HAP-1 (cell line): ENCODE data around the gene NRG3.

Source experiments
- DNase-seq, 2 experiments: peaks; one replicate each; pipeline ENCODE4 v3.0.0-alpha.2; 2016 to 2020; ENCODE audit warnings: low spot score in 2 of 2
- H3K27me3 ChIP-seq: fragments of 250-450 bp; sonication (Bioruptor Pico); 2 replicates; pipeline ENCODE4 v1.5.1; 2020; ENCODE audit warnings: low read depth, mild to moderate bottlenecking, moderate library complexity
- H3K36me3 ChIP-seq: fragments of 250-450 bp; sonication (Bioruptor Pico); replicated peaks from 2 replicates; pipeline ENCODE4 v1.5.1; 2020; ENCODE audit warnings: mild to moderate bottlenecking
- H3K4me1 ChIP-seq: fragments of 250-450 bp; sonication (Bioruptor Pico); 2 replicates; pipeline ENCODE4 v1.5.1; 2020; ENCODE audit warnings: mild to moderate bottlenecking
- H3K4me3 ChIP-seq: fragments of 250-450 bp; sonication (Bioruptor Pico); 2 replicates; pipeline ENCODE4 v1.5.1; 2020; ENCODE audit warnings: mild to moderate bottlenecking, moderate library complexity
- H3K9me3 ChIP-seq: fragments of 250-450 bp; sonication (Bioruptor Pico); 2 replicates; pipeline ENCODE4 v1.5.1; 2020; ENCODE audit warnings: mild to moderate bottlenecking, moderate library complexity
- in situ Hi-C: fragments of 300-500 bp; cut with MboI; formaldehyde crosslinking; loops from 3 replicates; pipeline ENCODE4 v1.14.3; 2020; ENCODE audit warnings: low sequenced_read_pairs, inconsistent platforms, mixed read lengths

NRG3 gene

DNA sequence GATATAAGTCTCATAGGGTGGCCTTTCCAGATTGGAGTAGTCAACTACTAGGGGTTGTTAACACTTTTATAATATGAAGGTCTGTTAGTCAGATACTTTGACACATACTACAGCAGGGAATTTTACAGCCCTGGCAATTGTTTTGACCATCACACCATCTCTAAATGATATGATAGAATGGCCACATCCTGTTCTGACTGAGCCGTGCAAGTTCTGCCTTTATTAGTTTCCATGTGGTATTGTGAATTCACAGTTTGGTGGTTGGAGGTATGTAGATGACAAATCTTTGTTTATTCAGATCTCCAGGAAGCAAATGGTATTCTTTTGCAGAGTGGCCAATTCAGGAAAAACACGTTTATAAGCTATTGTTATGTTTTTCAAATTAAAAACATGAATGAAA is 83.0 kb downstream of the NRG3 start:
- H3K36me3 ChIP-seq, result no peaks in the 10 kb centered on the region
- in situ Hi-C loops, result no loop called here
- no peaks in the 10 kb centered on the region; the same call in 1 of the 2 replicates for H3K9me3 ChIP-seq
- no peak for DNase-seq
- H3K27me3 ChIP-seq, result no peaks in the 10 kb centered on the region
- no peak overlapping the region for H3K4me3 ChIP-seq
- no peaks in the 10 kb centered on the region for H3K4me1 ChIP-seq

DNA sequence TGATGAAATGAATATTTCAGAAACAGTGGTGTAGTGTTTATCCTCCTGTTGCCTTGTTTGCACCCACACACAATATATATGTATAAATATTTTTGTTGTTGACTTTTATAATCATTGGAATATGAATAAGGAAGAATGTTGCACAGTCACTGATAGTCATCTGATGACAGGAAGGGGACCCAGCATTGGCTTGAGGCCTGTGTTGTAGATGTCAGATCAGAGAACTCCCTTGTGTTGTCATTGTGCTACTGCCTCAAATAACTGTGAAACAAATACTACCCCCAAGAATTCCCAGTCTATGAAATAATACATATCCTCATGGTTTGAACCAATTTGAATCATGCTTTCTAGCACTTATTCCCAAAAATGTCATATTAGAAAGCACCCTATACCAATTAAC is 84.0 kb downstream of the NRG3 start:
- no peaks in the 10 kb centered on the region for H3K4me1 ChIP-seq
- no peak for DNase-seq
- in situ Hi-C loops, result no loop called here
- no peaks in the 10 kb centered on the region for H3K36me3 ChIP-seq
- H3K9me3 ChIP-seq, result no peaks in the 10 kb centered on the region; the same call in 1 of the 2 replicates
- H3K27me3 ChIP-seq, result no peaks in the 10 kb centered on the region
- H3K4me3 ChIP-seq, result no peak overlapping the region

DNA sequence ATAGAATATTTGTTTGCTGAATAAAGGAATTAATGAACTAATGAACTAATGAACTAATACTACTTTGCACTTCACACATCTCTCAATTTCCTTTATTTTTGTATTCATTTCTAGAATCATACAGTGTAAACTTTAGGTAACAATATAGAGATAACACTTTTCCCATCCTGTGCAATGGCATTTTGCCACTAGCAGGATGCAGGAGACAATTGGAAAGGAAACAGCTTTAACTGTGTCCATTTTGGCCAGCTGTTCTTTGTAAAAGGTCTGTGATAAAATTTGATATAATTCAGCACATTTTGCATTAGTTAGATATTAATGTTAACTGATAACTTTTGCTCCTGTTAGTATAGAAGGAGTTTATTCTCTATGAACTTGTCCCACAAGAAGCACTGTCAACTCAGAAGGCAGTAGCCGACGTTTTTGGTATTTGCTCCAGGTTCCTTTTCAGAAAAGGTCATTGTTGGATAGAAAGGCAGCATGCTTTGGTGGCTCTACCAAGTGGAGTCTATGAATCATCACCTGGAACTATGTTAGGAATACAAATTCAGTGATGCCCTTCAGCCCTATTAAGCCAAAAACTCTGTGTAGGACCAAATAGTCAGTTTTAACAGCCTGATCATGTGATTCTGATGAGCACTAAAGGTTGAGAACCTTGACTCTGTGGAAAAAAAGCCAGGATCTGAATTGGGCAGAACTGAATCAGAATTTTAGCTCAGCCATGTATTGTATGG is 86.6 kb downstream of the NRG3 start:
- Histone ChIP-seq H3K36me3 (no peaks in the 10 kb centered on the region), H3K27me3 (no peaks in the 10 kb centered on the region), H3K4me1 (no peaks in the 10 kb centered on the region), H3K4me3 (no peak overlapping the region), H3K9me3 (no peaks in the 10 kb centered on the region; the same call in 1 of the 2 replicates)
- in situ Hi-C loops, result no loop called here
- no peak for DNase-seq

DNA sequence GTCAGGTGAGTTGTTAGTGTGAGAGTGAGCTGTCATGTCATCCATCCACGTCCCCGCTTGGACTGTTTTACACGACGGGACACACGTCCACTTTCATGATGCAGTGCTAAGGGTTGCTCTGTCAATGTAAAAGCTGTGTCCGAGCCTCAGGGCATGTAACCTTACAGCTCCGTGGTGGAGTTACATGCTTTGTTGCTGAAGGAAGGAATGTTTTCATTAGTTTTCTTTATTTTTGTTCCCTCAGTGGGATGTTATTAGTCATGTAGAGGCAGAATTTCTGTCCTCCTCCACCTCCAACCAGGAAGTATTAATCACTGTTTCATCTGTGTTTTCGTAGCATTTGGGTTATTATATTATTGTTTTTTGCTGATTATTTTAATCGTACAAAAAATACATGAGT is 88.6 kb downstream of the NRG3 start:
- H3K27me3 ChIP-seq, result no peaks in the 10 kb centered on the region
- no peaks in the 10 kb centered on the region for H3K9me3 ChIP-seq
- DNase-seq, result no peak
- no peaks in the 10 kb centered on the region for H3K36me3 ChIP-seq
- in situ Hi-C loops, result no loop called here
- no peaks in the 10 kb centered on the region for H3K4me1 ChIP-seq
- no peak overlapping the region for H3K4me3 ChIP-seq

DNA sequence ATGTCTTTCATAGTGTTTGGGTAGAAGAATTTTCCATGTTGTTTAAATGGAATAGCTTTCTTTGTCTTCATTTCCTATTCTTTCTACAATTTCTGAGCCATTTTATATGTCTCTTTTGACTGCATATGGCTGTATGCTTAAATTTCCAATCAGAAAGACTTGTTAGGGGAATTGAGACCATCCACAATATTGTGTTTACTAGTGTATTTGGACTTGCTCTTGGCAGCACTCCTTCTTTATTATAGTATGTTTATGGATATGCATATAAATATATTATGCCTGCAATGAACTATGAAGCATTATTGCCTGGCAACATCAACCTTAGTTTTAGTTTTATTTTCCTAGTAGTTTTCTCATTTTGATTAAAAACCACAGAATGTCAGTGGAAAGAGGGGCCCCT is 92.7 kb downstream of the NRG3 start:
- no peak for DNase-seq
- in situ Hi-C loops, result no loop called here
- no peaks in the 10 kb centered on the region for H3K4me1 ChIP-seq

DNA sequence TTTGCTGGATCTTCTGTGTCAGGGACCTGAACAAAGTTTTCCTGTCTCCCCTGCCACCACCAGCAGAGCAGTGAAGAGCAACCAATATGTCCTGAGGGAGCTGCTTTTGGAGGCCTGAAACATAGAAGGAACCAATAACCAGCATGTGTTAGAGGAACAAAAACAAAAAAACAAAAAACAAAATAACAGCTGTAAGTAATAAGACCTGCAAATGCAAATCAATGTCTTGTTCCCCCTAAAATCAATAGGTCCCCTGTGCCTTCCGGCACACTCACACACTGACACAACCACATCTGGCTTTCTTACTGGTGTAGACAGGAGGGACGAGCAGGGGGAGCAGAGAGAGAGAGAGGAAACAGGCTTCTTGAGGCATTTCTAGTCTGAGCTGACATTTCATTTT is 94.1 kb downstream of the NRG3 start:
- in situ Hi-C loops, result no loop called here
- H3K4me3 ChIP-seq, result no peak overlapping the region
- DNase-seq, result no peak
- no peaks in the 10 kb centered on the region for H3K9me3 ChIP-seq
- no peaks in the 10 kb centered on the region for H3K36me3 ChIP-seq
- H3K4me1 ChIP-seq, result no peaks in the 10 kb centered on the region
- no peaks in the 10 kb centered on the region for H3K27me3 ChIP-seq

More for the DNA sequence above, 92.7 kb downstream of the NRG3 start:
- H3K4me3 ChIP-seq, result no peak overlapping the region
- H3K36me3 ChIP-seq, result no peaks in the 10 kb centered on the region
- H3K27me3 ChIP-seq, result no peaks in the 10 kb centered on the region
- no peaks in the 10 kb centered on the region for H3K9me3 ChIP-seq

DNA sequence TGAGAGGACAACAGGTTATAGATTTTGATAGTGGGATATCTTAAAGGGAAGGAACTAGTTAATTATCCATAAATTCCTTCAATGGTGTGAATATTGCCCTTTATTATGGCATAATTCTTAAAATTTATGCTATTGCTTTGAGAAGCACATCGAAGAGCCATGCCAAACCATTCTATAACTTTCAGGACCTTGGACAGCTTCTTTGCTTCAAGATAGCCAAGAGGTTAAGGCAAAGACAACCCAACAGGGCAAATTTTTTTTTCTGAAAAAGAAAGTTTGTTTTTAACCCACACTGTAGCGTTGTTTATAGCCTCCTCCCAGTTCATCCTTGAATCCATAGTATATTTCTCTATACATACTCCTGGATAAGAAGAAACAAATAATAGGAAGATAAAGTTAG is 103.2 kb downstream of the NRG3 start:
- Histone ChIP-seq H3K4me1 (no peaks in the 10 kb centered on the region), H3K4me3 (no peak overlapping the region), H3K36me3 (no peaks in the 10 kb centered on the region), H3K9me3 (no peaks in the 10 kb centered on the region), H3K27me3 (no peaks in the 10 kb centered on the region)
- DNase-seq, result no peak
- in situ Hi-C loops, result no loop called here

DNA sequence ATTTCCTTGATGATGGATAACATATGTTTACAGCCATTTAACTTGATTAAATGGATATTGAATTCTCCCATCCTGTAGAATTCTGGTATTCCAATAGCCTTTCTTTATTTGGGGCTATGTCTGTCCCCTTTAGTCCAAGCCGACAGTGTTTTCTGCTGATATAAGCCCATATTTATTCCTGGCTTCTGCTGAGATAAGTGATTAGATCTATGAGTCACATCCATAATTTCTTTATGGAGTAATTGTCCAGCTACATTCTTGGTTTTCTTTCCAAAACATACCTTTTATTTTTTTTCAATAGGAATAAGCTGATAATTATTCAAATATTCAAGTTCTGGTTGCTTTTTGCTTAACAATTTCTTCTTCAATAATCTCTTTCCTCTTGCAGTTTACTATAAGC is 106.7 kb downstream of the NRG3 start:
- no peaks in the 10 kb centered on the region for H3K4me1 ChIP-seq
- H3K9me3 ChIP-seq, result no peaks in the 10 kb centered on the region
- H3K36me3 ChIP-seq, result no peaks in the 10 kb centered on the region
- H3K4me3 ChIP-seq, result no peak overlapping the region
- in situ Hi-C loops, result no loop called here
- no peak for DNase-seq
- H3K27me3 ChIP-seq, result no peaks in the 10 kb centered on the region

DNA sequence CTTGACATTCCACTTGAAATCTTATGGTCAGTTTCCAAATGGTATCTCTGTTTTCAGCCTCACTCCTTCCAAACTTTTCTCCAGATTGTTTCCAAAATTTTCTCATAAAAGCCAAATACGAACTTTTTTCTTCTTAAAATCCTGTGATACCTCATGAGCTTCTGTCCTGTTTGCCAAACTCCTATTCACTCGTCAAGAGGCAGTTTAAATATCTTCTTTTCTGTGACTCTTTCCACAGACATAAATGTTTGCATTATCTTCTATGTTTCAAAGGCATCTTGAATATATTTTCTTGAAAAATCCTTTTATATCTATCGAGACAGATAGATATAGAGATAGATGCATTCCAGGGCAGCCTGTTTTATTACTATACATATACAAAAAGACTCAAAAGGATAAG is 109.4 kb downstream of the NRG3 start:
- Histone ChIP-seq H3K9me3 (no peaks in the 10 kb centered on the region), H3K4me1 (no peaks in the 10 kb centered on the region), H3K36me3 (no peaks in the 10 kb centered on the region), H3K4me3 (no peak overlapping the region), H3K27me3 (no peaks in the 10 kb centered on the region)
- DNase-seq, result no peak
- in situ Hi-C loops, result no loop called here

DNA sequence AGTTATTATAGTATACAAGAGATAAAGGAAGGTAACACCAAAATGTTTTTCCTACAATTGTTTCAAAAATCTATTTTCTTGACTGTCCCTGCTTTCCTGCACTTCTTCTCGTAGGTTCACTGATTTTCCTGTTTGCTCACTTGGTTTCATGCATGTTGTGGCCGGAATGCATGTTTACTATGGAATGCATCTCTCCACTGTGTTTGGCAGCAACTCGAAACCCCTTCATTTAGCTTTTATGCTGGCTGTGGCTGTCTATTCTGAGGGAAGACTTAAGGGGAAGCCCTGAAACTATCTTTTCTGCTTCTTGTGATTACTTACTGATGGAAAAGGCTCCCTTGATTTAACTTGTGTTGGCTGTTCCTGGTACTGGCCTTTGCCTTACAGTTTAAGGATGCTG is 120.3 kb downstream of the NRG3 start:
- H3K9me3 ChIP-seq, result no peaks in the 10 kb centered on the region
- DNase-seq, result no peak
- no peaks in the 10 kb centered on the region for H3K4me1 ChIP-seq
- H3K36me3 ChIP-seq, result no peaks in the 10 kb centered on the region
- H3K27me3 ChIP-seq, result no peaks in the 10 kb centered on the region
- in situ Hi-C loops, result no loop called here
- H3K4me3 ChIP-seq, result no peak overlapping the region

DNA sequence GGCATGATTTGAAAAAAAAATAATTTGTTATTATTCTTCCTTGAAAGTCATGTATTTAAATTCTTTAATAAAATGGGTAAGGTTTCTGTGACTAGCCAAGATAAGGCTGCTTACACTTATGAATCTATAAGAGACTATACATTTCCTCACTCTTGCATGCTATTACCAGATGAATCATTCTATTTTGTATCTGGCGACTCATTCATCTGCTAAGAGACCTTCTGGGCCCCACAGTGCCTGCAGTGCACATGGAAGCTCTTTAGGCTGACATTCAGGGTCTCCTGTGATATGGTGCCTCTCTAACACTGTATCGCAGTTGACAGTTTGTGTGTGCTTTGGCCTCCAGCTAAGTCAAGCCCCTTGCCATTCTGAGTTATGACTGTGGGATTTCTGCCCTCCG is 121.9 kb downstream of the NRG3 start:
- H3K27me3 ChIP-seq, result no peaks in the 10 kb centered on the region
- no peak overlapping the region for H3K4me3 ChIP-seq
- H3K4me1 ChIP-seq, result no peaks in the 10 kb centered on the region
- no peaks in the 10 kb centered on the region for H3K36me3 ChIP-seq
- DNase-seq, result no peak
- in situ Hi-C loops, result no loop called here
- H3K9me3 ChIP-seq, result no peaks in the 10 kb centered on the region

DNA sequence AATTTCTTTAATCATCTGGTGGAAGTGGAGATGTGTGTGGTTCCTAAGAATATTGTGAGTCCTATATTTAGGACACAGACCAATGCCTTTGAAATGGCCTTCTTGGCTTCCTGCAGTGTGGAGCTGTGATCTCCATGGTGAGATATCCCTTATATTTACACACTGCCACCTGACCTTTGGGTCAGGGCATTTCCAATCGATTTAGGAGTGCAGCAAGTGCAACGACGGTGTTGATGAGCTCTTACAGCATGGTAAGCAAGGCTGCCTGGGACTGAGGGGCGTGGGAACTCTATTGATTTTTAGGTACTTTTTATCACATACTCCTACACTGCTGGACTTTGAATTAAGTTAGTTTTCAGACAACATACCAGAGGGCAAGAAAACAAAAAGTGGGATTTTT is 146.0 kb downstream of the NRG3 start:
- Histone ChIP-seq H3K27me3 (no peaks in the 10 kb centered on the region), H3K4me1 (no peaks in the 10 kb centered on the region), H3K36me3 (no peaks in the 10 kb centered on the region), H3K9me3 (no peaks in the 10 kb centered on the region), H3K4me3 (no peak overlapping the region)
- DNase-seq, result no peak
- in situ Hi-C loops, result no loop called here

DNA sequence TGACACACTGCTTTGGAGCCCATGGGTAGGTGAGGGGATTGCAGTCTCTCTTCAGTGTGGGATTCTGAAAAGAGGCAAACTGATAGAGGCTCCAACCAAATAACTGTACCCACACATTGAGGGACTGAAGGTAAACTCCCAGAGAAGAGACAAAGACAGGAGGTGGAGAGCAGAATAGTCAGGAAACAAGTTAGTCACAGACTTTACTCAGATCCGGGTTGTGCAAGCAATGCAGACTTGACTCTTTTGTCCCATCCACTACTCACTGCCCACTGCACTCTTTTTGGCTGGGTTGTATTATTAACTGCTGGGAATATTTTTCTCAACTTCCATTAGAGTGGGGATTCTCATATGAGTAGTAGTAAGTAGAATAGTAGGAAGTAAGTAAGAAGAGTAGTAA is 152.7 kb downstream of the NRG3 start:
- in situ Hi-C loops, result no loop called here
- no peak for DNase-seq

DNA sequence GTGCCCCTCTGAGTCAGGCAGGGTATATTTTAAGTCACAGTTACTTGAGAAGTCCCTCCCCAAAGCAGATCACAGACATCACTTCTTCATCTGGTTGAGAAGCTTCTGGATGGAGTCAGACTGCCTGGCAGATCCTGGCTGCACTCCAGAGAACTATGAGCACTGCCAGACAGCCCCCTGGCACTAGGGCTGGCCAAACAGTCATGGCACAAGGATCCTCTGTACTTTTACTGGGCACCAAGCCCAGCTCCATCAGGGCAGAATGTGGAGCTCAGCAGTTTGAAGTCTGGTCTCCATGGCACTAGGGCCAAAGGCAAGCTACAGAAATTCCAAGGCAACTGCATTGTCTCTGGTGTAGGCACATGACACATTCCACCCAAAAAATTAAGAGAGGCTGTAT is 162.1 kb downstream of the NRG3 start:
- DNase-seq, result no peak
- in situ Hi-C loops, result no loop called here

More for the DNA sequence above, 152.7 kb downstream of the NRG3 start:
- Histone ChIP-seq H3K4me3 (no peak overlapping the region), H3K36me3 (no peaks in the 10 kb centered on the region), H3K27me3 (no peaks in the 10 kb centered on the region), H3K9me3 (no peaks in the 10 kb centered on the region), H3K4me1 (no peaks in the 10 kb centered on the region)

DNA sequence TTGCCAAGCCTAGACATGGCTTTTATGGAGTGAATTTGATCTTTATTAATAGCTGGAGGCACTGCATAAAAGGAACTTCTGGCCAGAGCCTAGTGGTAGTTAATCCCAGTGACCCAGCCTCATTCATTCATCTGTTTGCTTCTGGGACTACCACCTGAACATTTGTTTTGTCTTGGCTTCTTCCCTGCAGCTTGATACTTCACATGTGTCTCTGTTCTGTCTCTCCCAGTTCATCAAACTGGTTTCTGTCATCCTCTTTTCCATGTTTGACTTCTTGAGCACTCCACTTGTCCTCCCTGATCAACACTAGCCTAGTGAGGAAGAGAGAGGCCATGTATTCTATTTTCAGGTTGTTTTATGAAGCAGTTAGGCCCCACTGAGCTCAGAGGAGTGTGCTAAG is 163.6 kb downstream of the NRG3 start:
- Histone ChIP-seq H3K4me1 (no peaks in the 10 kb centered on the region), H3K27me3 (no peaks in the 10 kb centered on the region), H3K4me3 (no peak overlapping the region), H3K9me3 (no peaks in the 10 kb centered on the region), H3K36me3 (no peaks in the 10 kb centered on the region)
- DNase-seq, result no peak
- in situ Hi-C loops, result no loop called here

More for the DNA sequence above, 162.1 kb downstream of the NRG3 start:
- no peaks in the 10 kb centered on the region for H3K4me1 ChIP-seq
- no peaks in the 10 kb centered on the region for H3K9me3 ChIP-seq
- no peak overlapping the region for H3K4me3 ChIP-seq
- no peaks in the 10 kb centered on the region for H3K27me3 ChIP-seq
- no peaks in the 10 kb centered on the region for H3K36me3 ChIP-seq
